ENCODE measurements around the gene DOCK3. TPM values are rescaled to one million over a fixed set of nuclear protein-coding genes. Genes with fewer than 3 reads are reported as not detected.

The DOCK3 gene
- total RNA-seq, 1 experiment from 2014 or later: 1.4 TPM

DNA sequence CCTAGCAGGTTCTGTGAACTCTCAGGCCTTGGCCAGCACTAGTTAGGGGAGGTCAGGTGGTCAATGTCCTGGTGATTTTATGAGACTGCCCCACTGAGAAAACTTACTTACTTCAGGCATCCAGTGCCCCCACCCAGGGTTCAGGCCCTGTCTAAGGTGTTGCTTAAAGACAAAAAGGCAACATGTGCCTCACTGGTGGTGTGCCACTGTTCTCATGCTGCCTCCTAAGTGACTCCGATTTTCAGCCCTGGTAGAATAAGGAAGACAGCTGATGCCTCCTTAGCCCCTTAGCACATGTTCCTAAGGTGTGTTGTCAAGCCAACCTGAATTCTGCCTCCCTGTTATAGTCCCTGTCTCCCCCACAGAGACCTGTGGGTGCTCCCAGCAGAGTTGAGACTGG, 721.7 kb downstream of the DOCK3 start:
- DNase-seq (ENCODE audit: low read depth): no peak

DNA sequence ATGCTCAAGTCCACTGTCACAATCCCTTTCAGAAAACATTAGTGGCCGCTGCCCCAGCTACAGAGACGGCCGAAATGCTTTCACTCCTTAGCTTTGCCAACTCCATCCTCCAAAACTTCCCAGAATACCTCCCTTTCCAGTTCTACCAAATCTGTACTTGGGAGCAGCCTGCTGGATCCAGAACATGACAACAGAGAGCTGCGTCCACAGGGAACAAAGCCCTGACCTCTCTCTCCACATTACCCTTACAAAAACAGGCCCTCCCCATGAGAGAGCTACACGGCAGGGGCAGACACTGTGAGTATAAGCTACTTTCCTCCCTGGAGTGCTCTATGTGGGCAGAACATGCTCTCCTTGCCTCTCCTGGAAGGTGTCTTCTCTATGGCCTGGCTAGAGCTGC, 722.7 kb downstream of the DOCK3 start:
- DNase-seq (ENCODE audit: low read depth): no peak

DNA sequence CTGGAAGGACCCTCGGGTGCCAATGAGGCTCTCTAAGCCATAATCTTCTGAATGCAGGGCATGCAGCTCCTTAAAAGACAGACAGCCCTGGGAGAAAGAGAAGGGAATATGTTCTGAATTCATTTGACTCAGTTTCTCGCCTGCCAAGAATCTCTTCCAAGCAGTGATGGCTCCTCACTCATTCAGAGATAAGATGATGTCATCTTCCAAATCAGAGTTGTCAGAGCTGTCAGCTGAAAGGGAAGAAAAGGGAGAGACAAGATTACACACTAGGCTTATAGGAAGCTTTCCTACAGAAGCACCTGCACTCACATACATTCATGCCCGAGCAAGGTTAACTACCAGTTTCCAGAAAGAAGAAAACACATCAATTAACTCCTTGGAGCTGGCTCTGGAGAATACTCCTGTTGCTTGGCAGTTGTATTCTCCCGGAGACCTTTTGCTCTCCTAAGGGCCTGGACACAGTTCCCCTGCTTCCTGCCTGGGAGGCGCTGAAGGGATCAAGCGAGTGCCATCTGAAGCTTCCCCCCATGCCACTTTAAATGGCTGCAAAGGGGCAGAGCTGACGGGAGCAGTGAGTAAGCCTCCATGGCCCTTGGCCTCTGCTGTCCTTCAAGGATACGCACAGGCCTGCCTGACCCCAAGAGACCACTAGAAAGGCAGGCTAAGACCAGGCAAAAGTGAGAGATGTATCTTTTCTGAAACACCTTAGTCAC, 724.0 kb downstream of the DOCK3 start:
- DNase-seq (ENCODE audit: low read depth): no peak

DNA sequence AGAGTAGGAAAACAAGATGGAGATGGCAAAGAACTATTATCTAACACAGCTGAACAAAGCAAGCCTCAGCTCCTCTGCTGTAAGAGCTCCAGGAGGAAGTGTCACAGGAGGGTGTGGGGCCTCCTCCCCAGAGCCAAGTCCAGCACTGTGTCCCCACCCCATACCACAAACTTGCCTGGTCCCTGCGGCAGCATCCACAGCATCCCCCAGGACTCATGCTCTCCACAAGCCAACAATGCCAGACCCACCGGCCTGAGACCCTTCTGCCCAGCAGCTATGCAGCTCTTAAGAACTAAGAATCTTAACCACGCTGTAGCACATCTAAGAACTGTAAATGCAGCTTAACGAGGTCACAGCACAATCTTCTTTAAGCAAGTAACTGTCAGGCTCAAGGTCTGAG, 725.4 kb downstream of the DOCK3 start:
- DNase-seq (ENCODE audit: low read depth): no peak

DNA sequence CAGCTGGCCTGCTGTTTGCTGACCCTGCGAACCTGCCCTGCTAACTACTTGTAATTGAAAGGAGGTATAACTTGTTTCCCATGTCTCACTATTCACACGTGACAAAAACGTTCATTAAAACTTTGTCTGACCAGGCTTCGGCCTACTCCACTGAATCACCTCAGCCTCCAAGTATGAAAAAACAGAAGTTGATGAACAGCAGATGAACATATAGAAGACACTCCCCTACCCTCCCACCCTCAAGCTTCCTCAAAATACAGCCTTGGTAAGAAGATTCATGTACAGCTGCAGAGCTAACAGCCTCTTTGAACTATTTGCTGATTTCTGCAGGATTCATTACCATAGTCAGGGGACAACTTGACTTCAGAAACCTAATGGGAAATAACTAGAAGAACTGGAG, 727.0 kb downstream of the DOCK3 start:
- no peak for DNase-seq (ENCODE audit: low read depth)

DNA sequence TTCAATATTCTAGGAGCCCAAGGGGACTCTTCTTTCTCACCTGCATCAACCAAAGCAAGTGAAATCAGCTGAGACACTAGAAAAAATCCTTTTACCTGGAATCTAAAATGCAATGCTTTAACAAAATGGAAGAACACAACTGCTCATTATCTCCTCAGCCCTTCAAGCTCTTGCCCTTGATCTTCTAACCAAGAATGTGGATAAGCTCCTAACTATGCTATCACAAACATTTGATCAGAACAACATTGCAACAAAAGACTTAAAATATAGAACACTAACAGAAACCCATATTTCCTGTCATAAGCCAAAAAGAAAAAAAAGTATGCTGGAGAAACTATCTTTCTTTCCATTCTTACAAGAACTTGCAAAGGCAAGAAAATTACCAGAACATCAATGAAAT, 728.9 kb downstream of the DOCK3 start:
- DNase-seq (ENCODE audit: low read depth): no peak

DNA sequence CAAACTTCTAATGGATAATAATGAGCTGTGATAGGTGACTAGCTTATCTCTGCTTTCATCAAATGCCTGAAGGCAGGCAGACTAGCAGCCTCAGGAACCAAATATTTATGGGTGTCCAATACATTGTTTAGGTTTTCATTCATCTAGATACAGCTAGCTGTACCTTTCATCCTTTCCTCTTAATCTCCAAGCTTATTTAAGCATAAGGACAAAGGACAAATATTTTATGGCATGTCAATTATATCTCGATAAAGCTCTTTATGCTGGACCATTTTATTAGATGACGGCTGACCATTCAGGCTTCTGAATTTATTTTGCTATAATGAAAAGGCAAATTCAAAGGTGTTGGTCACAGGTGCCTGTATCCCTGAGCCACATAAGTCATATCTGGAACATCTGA, 733.3 kb downstream of the DOCK3 start:
- DNase-seq (ENCODE audit: low read depth): no peak

DNA sequence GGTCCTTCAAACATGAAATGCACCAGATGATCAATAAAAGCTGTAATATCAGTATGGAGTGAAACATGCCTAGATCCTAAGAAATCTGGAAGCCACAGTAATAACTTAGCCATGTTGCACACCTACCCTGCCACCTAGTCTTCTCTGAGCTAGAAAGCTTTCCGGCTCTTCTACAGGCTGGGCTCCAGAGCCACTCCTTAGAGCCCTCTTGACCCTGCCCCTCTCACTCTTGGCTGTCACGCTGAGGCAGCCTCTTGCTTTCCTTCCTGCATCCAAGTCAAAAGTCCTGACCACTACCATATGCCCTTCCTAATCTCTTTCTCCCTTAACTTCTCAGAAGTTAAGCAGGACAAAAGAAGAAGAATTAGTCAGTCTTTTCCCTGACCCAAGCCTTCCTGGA, 734.1 kb downstream of the DOCK3 start:
- no peak for DNase-seq (ENCODE audit: low read depth)

DNA sequence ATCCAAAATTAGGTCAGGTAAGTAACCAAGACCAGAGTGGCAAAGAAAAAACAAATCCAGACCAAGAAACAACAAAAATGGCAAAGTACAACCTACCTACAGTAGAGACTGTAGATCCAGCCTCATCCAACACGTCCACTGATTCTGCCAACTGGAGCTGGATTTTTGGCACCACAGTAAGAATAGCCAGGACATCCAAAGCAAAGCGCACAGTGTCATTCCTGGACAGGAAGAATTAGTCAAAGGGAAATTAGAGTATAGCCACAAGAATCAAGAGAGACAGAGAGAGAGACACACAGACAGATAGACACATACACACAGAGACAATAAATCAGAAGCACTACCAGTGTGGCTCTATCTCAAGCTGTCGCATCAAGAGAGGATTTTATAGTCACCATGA, 747.5 kb downstream of the DOCK3 start:
- DNase-seq (ENCODE audit: low read depth): no peak

DNA sequence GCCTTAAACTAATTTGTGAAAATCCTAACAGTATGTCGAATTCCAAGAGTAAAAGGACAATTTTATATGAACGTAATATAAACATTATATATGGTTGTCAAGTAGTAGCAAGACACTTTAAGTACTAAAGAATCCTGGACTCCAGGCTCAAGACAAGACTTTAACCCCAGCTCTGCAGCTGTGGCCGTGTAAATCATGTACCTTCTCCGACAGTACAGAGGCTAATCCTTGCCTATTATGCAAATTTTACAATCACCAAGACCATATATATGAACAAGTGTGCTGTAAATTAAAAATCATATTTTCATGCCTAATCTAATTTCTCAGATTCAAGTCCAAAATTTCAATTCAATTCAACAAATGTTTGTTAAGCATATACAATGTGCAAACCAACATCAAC, 752.2 kb downstream of the DOCK3 start:
- DNase-seq (ENCODE audit: low read depth): no peak

DNA sequence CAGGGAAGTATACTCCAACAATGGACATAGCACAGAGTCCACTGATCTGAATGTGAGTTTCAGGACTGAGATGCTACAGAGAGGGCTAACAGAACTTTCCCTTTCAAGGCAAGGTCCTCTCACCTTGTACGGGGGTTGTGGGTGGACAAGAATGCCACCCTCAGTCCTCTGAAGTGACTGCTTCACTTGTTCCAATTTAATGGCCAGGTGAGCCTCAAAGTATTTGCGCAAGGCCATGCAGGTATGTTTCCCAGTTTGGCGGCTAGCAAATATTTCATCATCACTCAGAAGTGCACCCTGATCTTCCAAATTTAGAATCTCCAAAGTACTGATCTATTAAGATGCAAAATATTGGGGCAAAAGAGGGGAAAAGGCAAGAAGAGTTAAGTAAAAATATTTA, 754.4 kb downstream of the DOCK3 start:
- DNase-seq (ENCODE audit: low read depth): no peak

Small RNAs within 50 kb of the gene (small RNA-seq; reads per million reads assigned to genes)
- gene MIR4787 (not detected), gene PPIAP69 (not detected)

Other genes starting within 250 kb of the DOCK3 start
- 0.56 TPM in 1 of 2 replicates, not detected in the other for gene CACNA2D2, start 171.3 kb upstream of the DOCK3 start, total RNA-seq (2014; rRNA removed; shearing (Covaris generic))
- 1.9 and 2.5 TPM in 2 replicates for gene C3orf18, start 107.2 kb upstream of the DOCK3 start, total RNA-seq (2014; rRNA removed; shearing (Covaris generic))
- 14.0 and 14.9 TPM in 2 replicates for gene HEMK1, start 105.4 kb upstream of the DOCK3 start, total RNA-seq (2014; rRNA removed; shearing (Covaris generic))
- gene CISH, start 63.2 kb upstream of the DOCK3 start, total RNA-seq (2014; rRNA removed; shearing (Covaris generic)): 0.10 and 0.53 TPM in 2 replicates
- 123 and 168 TPM in 2 replicates for gene MAPKAPK3, start 57.8 kb upstream of the DOCK3 start, total RNA-seq (2014; rRNA removed; shearing (Covaris generic))

All from HT1080 (cell line).